HepG2 (cell line): ENCODE measurements around the gene SMAD1. TPM values are rescaled to one million over a fixed set of nuclear protein-coding genes. Genes with fewer than 3 reads are reported as not detected.

Experiments used
- ATAC-seq: fragments of 200-7000 bp; cut with Tn5 transposase; 3 replicates; pipeline ENCODE4 v1.9.1; 2020; ENCODE audit warnings: mild to moderate bottlenecking, moderate library complexity
- BruUV-seq: library from RNA; stranded (reverse); fragments of 400-500 nt; replicated peaks from 2 replicates; lab custom pipeline; 2021; lab: Mats Ljungman, UMichigan
- CTCF ChIA-PET: fragments of 300-600 bp; formaldehyde crosslinking; extraction: SDS; loops from one replicate; lab custom pipeline; 2021; ENCODE audit warnings: low total read pairs, inconsistent platforms, low intra/inter-chr PET ratio; lab: Yijun Ruan, JAX
- POLR2A ChIA-PET: fragments of 350-600 bp; sonication (Branson Sonifier 250); formaldehyde crosslinking; loops from one replicate; lab custom pipeline; 2020; ENCODE audit warnings: antibody characterized with exemption, inconsistent platforms; lab: Yijun Ruan, JAX
- DNase-seq: peaks from one replicate; pipeline ENCODE4 v3.0.0-alpha.2; 2015; ENCODE audit warnings: low spot score
- FAIRE-seq: peaks from 3 replicates; lab custom pipeline; 2011; peaks lifted over from hg19 to GRCh38; lab: Jason Lieb, UNC
- H2AFZ ChIP-seq: one replicate; pipeline ENCODE4 v1.6.1; 2011; ENCODE audit warnings: low read length, inconsistent platforms
- H3K27ac ChIP-seq: fragments of 300-600 bp; 3 replicates; pipeline ENCODE4 v1.8.0; 2011; ENCODE audit warnings: mixed run types, mild to moderate bottlenecking, mixed read lengths, low read length, inconsistent platforms; ENCODE audit not compliant: insufficient read depth; ENCODE audit errors: extremely low read length
- H3K27me3 ChIP-seq, 2 experiments: fragments of 200-600 bp in 1 of 2; 2 replicates in 1 of 2; 3 replicates in 1 of 2; pipeline versions ENCODE4 v1.6.0 to v1.8.0; 2011; ENCODE audit warnings: low read length in 2 of 2, mild to moderate bottlenecking in 2 of 2, moderate library complexity in 2 of 2, inconsistent platforms in 1 of 2; ENCODE audit not compliant: insufficient read depth in 2 of 2, control insufficient read depth in 1 of 2
- H3K36me3 ChIP-seq, 2 experiments: fragments of 200-600 bp in 1 of 2; replicated peaks in 1 of 2; 2 replicates in 1 of 2; 3 replicates in 1 of 2; pipeline versions ENCODE4 v1.5.1 to v1.8.0; 2011; ENCODE audit warnings: low read length in 2 of 2, inconsistent platforms in 1 of 2; ENCODE audit not compliant: insufficient read depth in 2 of 2, control insufficient read depth in 1 of 2
- H3K4me1 ChIP-seq: 2 replicates; pipeline ENCODE4 v1.5.1; 2012; ENCODE audit warnings: low read length, inconsistent platforms; ENCODE audit not compliant: insufficient read depth
- H3K4me2 ChIP-seq: 2 replicates; pipeline ENCODE4 v1.6.0; 2011; ENCODE audit warnings: low read depth, low read length, inconsistent platforms
- H3K4me3 ChIP-seq, 3 experiments: fragments of 200-600 bp in 1 of 3; sonication (generic), shearing (Covaris generic) in 1 of 3; replicated peaks in 1 of 3; 2 replicates each; pipeline ENCODE4 v1.5.1; 2011 to 2016; ENCODE audit warnings: low read length in 3 of 3, inconsistent platforms in 2 of 3, low read depth in 2 of 3, mild to moderate bottlenecking in 2 of 3, control low read depth in 1 of 3, mixed read lengths in 1 of 3; ENCODE audit not compliant: insufficient read depth in 1 of 3
- H3K79me2 ChIP-seq: one replicate; pipeline ENCODE4 v1.6.1; 2011; ENCODE audit warnings: low read length, inconsistent platforms; ENCODE audit not compliant: insufficient read depth
- H3K9ac ChIP-seq: 2 replicates; pipeline ENCODE4 v1.6.0; 2011; ENCODE audit warnings: mild to moderate bottlenecking, low read depth, low read length, inconsistent platforms; ENCODE audit not compliant: insufficient read depth
- H3K9me3 ChIP-seq: 2 replicates; pipeline ENCODE4 v1.5.1; 2012; ENCODE audit warnings: mild to moderate bottlenecking, low read length
- H4K20me1 ChIP-seq: 2 replicates; pipeline ENCODE4 v1.6.0; 2011; ENCODE audit warnings: inconsistent platforms, mild to moderate bottlenecking, low read length, moderate library complexity; ENCODE audit not compliant: insufficient read depth
- ARID5B ChIP-seq: IDR thresholded peaks from 2 replicates; pipeline ENCODE4 v1.4.0; 2020; ENCODE audit warnings: mild to moderate bottlenecking, missing genetic modification reagents
- CREB1 ChIP-seq, 2 experiments: fragments of 450-650 bp in 1 of 2; IDR thresholded peaks; 2 replicates each; pipeline ENCODE4 v1.6.1; 2016 to 2017; ENCODE audit warnings: control low read depth in 1 of 2, mild to moderate bottlenecking in 1 of 2, missing compliant biosample characterization in 1 of 2, missing genetic modification characterization in 1 of 2
- ELF3 ChIP-seq: IDR thresholded peaks from 2 replicates; pipeline ENCODE4 v1.6.1; 2016; ENCODE audit warnings: missing genetic modification reagents, missing compliant biosample characterization
- FOXP1 ChIP-seq, 2 experiments: fragments of 450-650 bp in 1 of 2; IDR thresholded peaks; 2 replicates each; pipeline ENCODE4 v1.6.1; 2017 to 2018; ENCODE audit warnings: antibody characterized with exemption in 1 of 2
- GABPA ChIP-seq, 2 experiments: IDR thresholded peaks; 2 replicates each; pipeline ENCODE4 v1.6.1; 2011 to 2016; ENCODE audit warnings: low read depth in 2 of 2, low read length in 1 of 2, missing biosample characterization in 1 of 2, missing genetic modification characterization in 1 of 2
- GABPB1 ChIP-seq: IDR thresholded peaks from 2 replicates; pipeline ENCODE4 v1.6.1; 2016; ENCODE audit warnings: mild to moderate bottlenecking, missing genetic modification reagents, moderate library complexity, missing compliant biosample characterization
- GATAD2A ChIP-seq: IDR thresholded peaks from 2 replicates; pipeline ENCODE4 v1.6.1; 2016
- IRF9 ChIP-seq: sonication (generic); formaldehyde crosslinking; IDR thresholded peaks from 2 replicates; pipeline ENCODE4 v1.8.0; 2022; ENCODE audit warnings: missing genetic modification reagents, mild to moderate bottlenecking, borderline replicate concordance
- MAFF ChIP-seq: IDR thresholded peaks from 2 replicates; pipeline ENCODE4 v1.6.1; 2011; ENCODE audit warnings: low read depth, low read length, improper control_type of control experiment
- MEF2D ChIP-seq: sonication (generic); formaldehyde crosslinking; IDR thresholded peaks from 2 replicates; pipeline ENCODE4 v1.5.1; 2020; ENCODE audit warnings: mild to moderate bottlenecking, missing genetic modification reagents
- MTA1 ChIP-seq: sonication (generic); formaldehyde crosslinking; IDR thresholded peaks from 2 replicates; pipeline ENCODE4 v1.4.0; 2020; ENCODE audit warnings: missing genetic modification reagents, mild to moderate bottlenecking, borderline replicate concordance
- POLR2AphosphoS2 ChIP-seq: IDR thresholded peaks from 2 replicates; pipeline ENCODE4 v1.6.1; 2011; ENCODE audit warnings: low read depth, low read length, improper control_type of control experiment
- RBM39 ChIP-seq: fragments of 200-400 bp; formaldehyde crosslinking; IDR thresholded peaks from one replicate; pipeline ENCODE4 v1.6.1; 2018; ENCODE audit warnings: antibody characterized with exemption, mild to moderate bottlenecking, low read depth, low read length; ENCODE audit not compliant: poor library complexity, severe bottlenecking
- SAP130 ChIP-seq: IDR thresholded peaks from 2 replicates; pipeline ENCODE4 v1.6.1; 2016; ENCODE audit warnings: low read depth
- ZNF136 ChIP-seq: sonication (generic); formaldehyde crosslinking; IDR thresholded peaks from 2 replicates; pipeline ENCODE4 v1.8.1; 2022; ENCODE audit warnings: low read depth, mild to moderate bottlenecking, moderate library complexity, missing genetic modification reagents
- ZSCAN12 ChIP-seq: sonication (generic); formaldehyde crosslinking; IDR thresholded peaks from 2 replicates; pipeline ENCODE4 v1.9.0; 2021; ENCODE audit warnings: mild to moderate bottlenecking, missing genetic modification reagents
- WGBS: methylation state at CpG from one replicate; pipeline ENCODE4 v1.1.6; 2017; ENCODE audit warnings: low lambda C conversion rate; 5-methylcytosine and 5-hydroxymethylcytosine counted together
- in situ Hi-C: cut with HindIII; loops from 2 replicates; pipeline ENCODE4 v1.10.0; 2017; ENCODE audit warnings: low pct_unique_long_range_greater_than_20kb; ENCODE audit not compliant: extremely low pct_ligation_motif_present
- intact Hi-C: fragments of 100-400 bp; cut with micrococcal nuclease; formaldehyde crosslinking; loops from one replicate; pipeline ENCODE4 v1.10.0; 2022; ENCODE audit not compliant: unreplicated experiment
- polyA plus RNA-seq, 8 experiments: library from polyadenylated mRNA; depleted of rRNA in 3 of 8; stranded (reverse) in 7 of 8; unstranded in 1 of 8; fragments of >200 nt; fragmentation: Illumina TruSeq in 4 of 8; extraction: Trizol in 4 of 8; gene quantifications; 2 replicates each; pipeline versions ENCODE4 v1.2.1 to v1.2.3, GENCODE V29; 2011 to 2016; ENCODE audit warnings: low read depth in 4 of 8, missing spikeins in 1 of 8, mixed read lengths in 1 of 8; ENCODE audit not compliant: insufficient read depth in 1 of 8
- total RNA-seq, 5 experiments: library from RNA; depleted of rRNA; stranded (reverse); fragments of >200 nt; fragmentation: Illumina TruSeq; extraction: Trizol; gene quantifications; 2 replicates each; pipeline ENCODE4 v1.2.3, GENCODE V29; 2016; ENCODE audit warnings: low read depth in 1 of 5

Gene SMAD1
- total and polyA plus RNA-seq, 2 of the 13 experiments (the other 11 are each of a cell fraction or from before 2014, with no cell fraction given), result 12.7 to 16.6 TPM

- FAIRE-seq (no peak), DNase-seq (peak; percentile 21), ATAC-seq (no peak)
- Histone ChIP-seq H3K79me2 (peaks cover 26% of the 10 kb centered on the region), H4K20me1 (no peaks in the 10 kb centered on the region), H3K9ac (no peak overlapping the region), H3K27ac (peak overlapping the region; percentile 9), H3K36me3 (no peaks in the 10 kb centered on the region), H3K4me3 (no peak overlapping the region; a peak in 1 of 6 replicates), H3K4me1 (peaks cover 61% of the 10 kb centered on the region), H3K4me2 (peak overlapping the region; percentile 37), H3K27me3 (no peaks in the 10 kb centered on the region), H3K9me3 (peaks cover 12% of the 10 kb centered on the region), H2AFZ (no peak overlapping the region)
- 90% methylated on average over 1 of the region's 1 CpG for WGBS
- CTCF ChIA-PET, result no interaction called here
- BruUV-seq, result no TSS peak
- in situ Hi-C loops (no loop called here), intact Hi-C loops (loop anchor here (2.0 kb wide), 1 partner anchor 25 kb away; no protein-coding TSS in a partner anchor)
- POLR2A ChIA-PET, result no interaction called here
- TF ChIP-seq MEF2D (CRISPR knock-in tag) (no peak), RBM39 (no peak), IRF9 (no peak), ZNF136 (CRISPR knock-in tag) (no peak), MTA1 (CRISPR knock-in tag) (no peak), GATAD2A (CRISPR knock-in tag) (peak; percentile 36; the same call in 1 of the 2 replicates), GABPB1 (no peak), FOXP1 (IDR thresholded peaks at IDR 0.05) (no peak), FOXP1 (CRISPR knock-in tag; IDR thresholded peaks at IDR 0.05) (peak; percentile 51; the same call in 1 of the 2 replicates), POLR2AphosphoS2 (no peak), ARID5B (CRISPR knock-in tag) (peak; percentile 48; the same call in 1 of the 2 replicates), ELF3 (CRISPR knock-in tag) (peak; percentile 43; the same call in 1 of the 2 replicates), ZSCAN12 (no peak), CREB1 (IDR thresholded peaks at IDR 0.05) (no peak), CREB1 (CRISPR knock-in tag; IDR thresholded peaks at IDR 0.05) (no peak), SAP130 (CRISPR knock-in tag) (peak; percentile 21; the same call in 1 of the 2 replicates), MAFF (peak; percentile 93), GABPA (IDR thresholded peaks at IDR 0.05; ENCODE audit: low read depth, low read length) (no peak), GABPA (CRISPR knock-in tag; IDR thresholded peaks at IDR 0.05; ENCODE audit: low read depth) (peak; percentile 18; the same call in 1 of the 2 replicates)
Measured at GRCh38 chr4:145507636-145508035, 26.0 kb downstream of the SMAD1 start.
